GM11168 (cell line): Measurements from ENCODE around the gene TXNDC16.
"Not testable (repeated sequence)": the region's sequence is repeated elsewhere in the genome, so short reads cannot be mapped to it uniquely, and the experiment has no call there.

ENCODE experiments used
- in situ Hi-C: fragments of 300-500 bp; cut with MboI; formaldehyde crosslinking; loops from one replicate; pipeline ENCODE4 v1.12.0; 2022; ENCODE audit warnings: low sequenced_read_pairs; ENCODE audit not compliant: unreplicated experiment

The TXNDC16 gene

DNA sequence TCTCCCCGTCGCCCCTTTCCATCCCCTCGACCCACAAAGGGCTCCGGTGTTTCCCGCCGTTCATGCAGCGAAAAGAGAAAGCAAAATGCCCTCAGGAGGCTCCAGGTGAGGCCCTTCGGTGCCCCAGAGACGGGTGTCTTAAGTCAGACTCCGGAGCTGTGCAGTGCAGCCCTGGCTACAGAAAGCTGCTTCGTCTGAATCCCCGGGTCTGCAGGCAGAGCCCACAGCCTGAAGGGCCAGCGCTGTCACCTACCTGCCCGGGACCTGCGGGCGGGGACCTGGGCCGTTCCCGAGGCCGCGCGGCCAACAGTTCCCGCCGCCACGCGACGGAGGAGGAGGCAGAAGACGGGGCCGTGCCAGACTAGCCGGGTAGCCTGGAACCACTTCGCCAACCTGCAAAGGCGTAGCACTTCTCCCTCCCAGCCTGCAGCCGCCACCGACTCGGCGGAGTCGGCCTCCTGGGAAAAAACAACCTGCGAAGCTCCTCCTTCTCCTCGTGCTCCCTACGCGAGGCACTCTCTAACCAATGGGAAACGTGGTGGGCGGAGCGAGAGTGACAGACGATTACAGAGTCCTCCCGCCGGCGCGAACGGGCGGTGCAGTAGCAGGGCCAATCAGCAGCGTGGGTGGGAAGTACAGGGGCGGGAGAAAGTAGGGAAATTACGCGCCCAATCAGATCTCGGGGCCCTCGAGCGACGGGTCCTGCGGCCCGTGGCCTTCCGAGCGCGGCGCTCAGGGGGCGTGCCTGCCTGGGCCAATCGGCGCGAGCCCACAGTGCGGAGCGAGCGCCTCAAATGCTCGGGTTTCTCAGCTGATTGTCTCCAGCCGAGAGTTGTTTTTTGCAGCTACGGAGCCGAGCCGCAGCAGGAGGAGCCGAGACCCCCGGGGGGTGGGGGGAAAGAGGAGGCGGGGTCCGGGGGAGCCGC, at the start of gene TXNDC16, which contains the start of gene GPR137C:
TSS of gene TXNDC16 (minus strand) at position 443 of the 926 bp plus-strand sequence. CDS start 8,948 bp downstream, outside the sequence.
TSS of gene GPR137C (plus strand) at position 774 of the 926 bp plus-strand sequence. CDS start 312 bp downstream, outside the sequence.
- in situ Hi-C loops, result no loop called here

DNA sequence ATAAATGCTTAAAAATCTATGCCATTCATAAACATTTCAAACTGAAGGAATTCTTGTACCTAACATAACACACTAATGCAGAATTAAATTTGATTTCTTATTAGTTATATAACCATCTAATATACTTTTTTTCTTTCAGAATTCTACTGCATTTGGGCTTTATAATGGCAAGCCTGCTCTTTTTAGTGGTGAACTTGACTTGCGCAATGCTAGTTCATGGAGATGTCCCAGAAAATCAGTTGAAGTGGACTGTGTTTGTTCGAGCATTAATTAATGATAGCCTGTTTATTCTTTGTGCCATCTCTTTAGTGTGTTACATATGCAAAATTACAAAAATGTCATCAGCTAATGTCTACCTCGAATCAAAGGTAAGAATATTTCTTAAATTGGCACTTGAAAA, 47.7 kb upstream of the TXNDC16 start:
- in situ Hi-C loops, result no loop called here

GRCh38 chr14:52598568-52598967, 46.3 kb upstream of the TXNDC16 start:
- in situ Hi-C loops, result no loop called here

DNA sequence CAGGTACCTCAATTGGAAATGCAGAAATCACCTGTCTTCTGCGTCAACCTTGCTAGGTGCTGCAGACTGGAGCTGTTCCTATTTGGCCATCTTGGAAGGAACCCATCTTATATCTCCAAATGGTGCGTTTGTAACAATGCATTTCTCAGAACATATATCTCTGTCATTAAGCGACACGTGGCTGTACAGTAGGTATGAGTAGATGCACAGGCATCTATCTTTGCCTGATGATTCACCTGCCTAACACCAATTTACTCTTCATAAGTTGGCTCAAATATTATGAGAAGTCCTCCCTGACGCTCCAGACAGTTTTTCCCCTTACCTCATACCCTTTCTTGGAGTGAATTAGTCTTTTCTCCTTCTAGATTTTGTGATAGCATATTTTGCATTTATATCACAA, 44.6 kb upstream of the TXNDC16 start:
- in situ Hi-C loops, result no loop called here

DNA sequence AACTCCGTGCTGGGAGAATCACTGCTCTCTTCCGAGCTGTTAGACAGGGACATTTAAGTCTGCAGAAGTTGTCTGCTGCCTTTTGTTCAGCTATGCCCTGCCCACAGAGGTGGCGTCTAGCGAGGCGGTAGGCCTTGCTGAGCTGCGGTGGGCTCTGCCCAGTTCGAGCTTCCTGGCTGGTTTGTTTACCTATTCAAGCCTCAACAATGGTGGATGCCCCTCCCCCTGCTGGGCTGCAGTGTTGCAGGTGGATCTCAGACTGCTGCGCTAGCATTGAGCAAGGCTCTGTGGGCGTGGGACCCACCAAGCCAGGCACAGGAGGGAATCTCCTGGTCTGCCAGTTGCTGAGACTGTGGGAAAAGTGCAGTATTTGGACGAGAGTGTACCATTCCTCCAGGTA, 44.0 kb upstream of the TXNDC16 start:
- in situ Hi-C loops, result no loop called here

DNA sequence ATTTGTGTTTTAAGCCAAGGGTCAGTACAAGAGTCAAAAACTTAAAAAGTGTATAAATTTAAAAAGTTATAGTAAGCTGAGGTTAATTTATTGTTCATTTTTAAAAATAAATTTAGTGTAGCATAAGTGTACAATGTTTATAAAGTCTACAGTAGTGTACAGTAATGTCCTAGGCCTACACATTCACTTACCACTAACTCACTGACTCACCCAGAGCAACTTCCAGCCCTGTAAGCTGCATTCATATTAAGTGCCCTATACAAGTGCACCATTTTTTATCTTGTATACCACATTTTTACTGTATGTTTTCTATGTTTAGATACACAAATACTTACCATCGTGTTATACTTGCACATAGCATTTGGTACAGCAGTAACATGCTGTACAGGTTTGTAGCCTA, 38.0 kb upstream of the TXNDC16 start:
- in situ Hi-C loops, result no loop called here

GRCh38 chr14:52589646-52590045, 37.3 kb upstream of the TXNDC16 start:
- in situ Hi-C loops, result no loop called here

DNA sequence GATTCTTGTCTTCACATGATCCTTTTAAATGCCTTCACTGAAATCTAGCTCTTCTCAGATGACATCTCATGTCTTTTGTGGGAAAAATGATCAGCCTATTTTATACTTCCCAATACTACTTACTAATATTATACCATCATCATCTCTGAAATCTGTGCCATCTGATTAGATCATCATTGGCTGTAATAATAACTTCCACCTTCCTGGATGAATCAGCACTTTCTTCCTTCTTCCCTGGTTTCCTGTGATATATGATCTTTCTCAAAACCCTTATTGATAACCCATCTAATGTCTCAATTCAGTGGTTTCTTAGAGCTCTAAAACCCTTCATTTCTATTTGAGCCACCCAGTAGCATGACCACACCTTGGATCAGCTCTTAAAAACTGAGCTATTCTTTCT, 31.2 kb upstream of the TXNDC16 start:
- in situ Hi-C loops, result no loop called here

GRCh38 chr14:52575858-52576257, 23.6 kb upstream of the TXNDC16 start:
- in situ Hi-C loops, result no loop called here

DNA sequence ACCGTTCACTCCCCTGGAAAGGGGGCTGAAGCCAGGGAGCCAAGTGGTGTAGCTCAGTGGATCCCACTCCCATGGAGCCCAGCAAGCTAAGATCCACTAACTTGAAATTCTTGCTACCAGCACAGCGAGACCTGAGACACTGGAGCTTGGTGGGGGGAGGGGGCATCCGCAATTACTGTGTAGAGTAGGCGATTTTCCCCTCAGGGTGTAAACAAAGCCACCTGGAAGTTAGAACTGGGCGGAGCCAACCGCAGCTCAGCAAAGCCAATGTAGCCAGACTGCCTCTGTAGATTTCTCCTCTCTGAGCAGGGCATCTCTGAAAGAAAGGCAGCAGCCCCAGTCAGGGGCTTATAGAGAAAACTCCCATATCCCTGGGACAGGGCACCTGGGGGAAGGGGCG, 16.1 kb upstream of the TXNDC16 start:
- in situ Hi-C loops, result not testable (repeated sequence)

GRCh38 chr14:52563120-52563519, 10.8 kb upstream of the TXNDC16 start:
- in situ Hi-C loops, result no loop called here

- in situ Hi-C loops, result no loop called here
Observed at GRCh38 chr14:52558688-52559087, 6.4 kb upstream of the TXNDC16 start.

DNA sequence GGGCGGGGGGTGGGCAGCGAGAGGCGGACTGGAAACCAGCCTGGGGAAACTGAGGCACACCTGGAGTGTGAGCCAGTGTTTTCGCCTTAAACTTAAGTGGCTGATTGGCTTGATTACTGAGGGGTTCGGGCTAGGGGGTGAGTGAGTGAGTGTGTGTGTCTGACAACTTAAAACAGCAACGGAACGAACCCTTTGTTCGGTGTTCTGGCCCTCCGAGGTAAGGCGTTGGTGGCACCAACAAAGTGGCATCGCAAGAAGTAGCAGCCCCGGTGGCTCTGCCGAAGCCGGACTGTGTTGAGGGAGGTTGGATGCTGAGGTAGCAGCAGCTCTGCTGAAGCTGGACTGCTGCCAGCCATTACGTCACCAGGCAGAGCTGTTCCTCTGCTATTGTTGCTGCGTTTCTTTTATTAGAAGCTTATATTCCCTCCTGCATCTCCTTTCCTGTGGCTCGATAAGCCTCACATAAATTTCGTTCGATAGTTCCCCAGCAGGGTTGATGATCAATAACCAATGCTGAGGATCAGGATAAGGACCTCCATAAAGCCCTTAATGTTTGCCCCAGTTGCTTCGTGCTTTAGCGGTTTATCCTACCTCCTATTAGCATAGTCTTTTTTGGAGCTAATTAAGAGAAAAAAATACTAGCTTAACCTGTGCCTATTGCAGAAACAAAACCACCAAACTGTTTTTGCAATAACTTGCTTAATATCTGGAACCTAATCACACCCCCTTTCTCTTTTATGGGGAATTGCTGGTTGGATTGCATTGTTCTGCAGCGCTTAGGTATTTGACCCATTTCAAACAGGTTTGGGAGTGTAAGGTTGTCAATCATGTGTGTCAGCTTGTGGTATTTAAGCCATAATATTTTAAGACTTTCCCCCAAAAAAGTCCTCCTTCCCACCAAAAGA, 1.6 kb upstream of the TXNDC16 start:
- in situ Hi-C loops, result no loop called here

DNA sequence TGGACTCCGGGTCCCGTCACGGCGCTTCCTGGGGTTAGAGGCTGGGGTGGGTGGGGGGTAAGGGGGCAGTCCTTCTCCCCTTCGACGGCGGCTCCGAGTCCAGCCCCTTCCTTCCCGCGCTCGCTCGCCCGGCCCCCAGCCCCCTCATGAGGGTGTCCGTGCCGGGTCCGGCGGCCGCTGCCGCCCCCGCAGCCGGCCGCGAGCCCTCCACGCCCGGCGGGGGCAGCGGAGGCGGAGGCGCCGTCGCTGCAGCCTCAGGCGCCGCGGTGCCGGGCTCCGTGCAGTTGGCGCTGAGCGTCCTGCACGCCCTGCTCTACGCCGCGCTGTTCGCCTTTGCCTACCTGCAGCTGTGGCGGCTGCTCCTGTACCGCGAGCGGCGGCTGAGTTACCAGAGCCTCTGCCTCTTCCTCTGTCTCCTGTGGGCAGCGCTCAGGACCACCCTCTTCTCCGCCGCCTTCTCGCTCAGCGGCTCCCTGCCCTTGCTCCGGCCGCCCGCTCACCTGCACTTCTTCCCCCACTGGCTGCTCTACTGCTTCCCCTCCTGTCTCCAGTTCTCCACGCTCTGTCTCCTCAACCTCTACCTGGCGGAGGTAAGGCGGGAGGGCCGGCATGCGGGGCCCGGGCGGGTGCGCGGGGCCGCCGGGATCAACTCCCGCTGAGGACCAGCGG, 831 bp upstream of the TXNDC16 start:
- in situ Hi-C loops, result no loop called here

GRCh38 chr14:52551696-52552062, 626 bp downstream of the TXNDC16 start:
- in situ Hi-C loops, result no loop called here

DNA sequence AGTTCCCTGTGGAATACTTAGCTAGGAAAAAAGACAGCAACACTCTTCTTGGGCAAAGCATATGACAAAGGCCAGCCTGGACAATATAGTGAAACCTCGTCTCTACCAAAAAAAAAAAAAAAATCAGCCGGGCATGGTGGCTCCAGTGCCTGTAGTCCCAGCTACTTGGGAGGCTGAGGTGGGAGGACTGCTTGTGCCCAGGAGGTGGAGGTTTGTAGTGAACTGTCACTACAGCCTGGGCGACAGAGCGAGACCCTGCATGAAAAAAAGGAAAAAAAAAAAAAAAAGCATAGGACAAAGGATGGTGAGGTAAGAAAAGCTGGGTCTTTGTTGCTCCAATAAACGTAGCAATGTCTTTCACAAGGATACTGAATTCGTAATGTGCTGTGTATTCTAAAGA, 1.1 kb downstream of the TXNDC16 start:
- in situ Hi-C loops, result no loop called here

DNA sequence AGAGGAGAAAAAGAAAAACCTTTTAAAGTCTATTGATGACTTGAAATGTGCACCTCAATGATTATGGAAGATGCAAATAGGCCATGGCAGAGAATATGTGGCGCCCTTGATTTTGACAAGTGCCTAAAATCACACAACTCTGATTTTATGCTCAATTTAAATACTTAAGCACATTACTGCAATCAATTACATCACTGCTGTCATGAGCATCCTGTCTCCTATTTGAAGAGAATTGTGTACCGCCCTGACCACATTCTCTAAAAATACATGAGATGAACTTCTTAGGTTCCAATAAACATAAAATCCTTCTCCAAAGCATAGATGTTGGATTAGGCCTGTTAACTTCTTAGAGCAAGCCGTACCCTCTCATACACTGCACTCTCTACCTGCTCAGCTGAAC, 1.6 kb downstream of the TXNDC16 start:
- in situ Hi-C loops, result no loop called here

- in situ Hi-C loops, result no loop called here
Observed at GRCh38 chr14:52547526-52547925, 4.8 kb downstream of the TXNDC16 start.

- in situ Hi-C loops, result no loop called here
Observed at GRCh38 chr14:52547027-52547426, 5.3 kb downstream of the TXNDC16 start.

- in situ Hi-C loops, result no loop called here
Observed at GRCh38 chr14:52546318-52546670, 6.0 kb downstream of the TXNDC16 start.
